GM18505 (cell line): ENCODE measurements around the gene ARID5A.

Experiments used
- ATAC-seq: cut with Tn5 transposase; IDR thresholded peaks from one replicate; pipeline ENCODE4 v1.9.1; 2021; ENCODE audit not compliant: unreplicated experiment
- POLR2A ChIP-seq: IDR thresholded peaks from 4 replicates; pipeline ENCODE4 v1.6.1; 2011; ENCODE audit warnings: borderline replicate concordance; ENCODE audit not compliant: insufficient read depth, insufficient read length; ENCODE audit errors: extremely low read depth

ARID5A gene

DNA sequence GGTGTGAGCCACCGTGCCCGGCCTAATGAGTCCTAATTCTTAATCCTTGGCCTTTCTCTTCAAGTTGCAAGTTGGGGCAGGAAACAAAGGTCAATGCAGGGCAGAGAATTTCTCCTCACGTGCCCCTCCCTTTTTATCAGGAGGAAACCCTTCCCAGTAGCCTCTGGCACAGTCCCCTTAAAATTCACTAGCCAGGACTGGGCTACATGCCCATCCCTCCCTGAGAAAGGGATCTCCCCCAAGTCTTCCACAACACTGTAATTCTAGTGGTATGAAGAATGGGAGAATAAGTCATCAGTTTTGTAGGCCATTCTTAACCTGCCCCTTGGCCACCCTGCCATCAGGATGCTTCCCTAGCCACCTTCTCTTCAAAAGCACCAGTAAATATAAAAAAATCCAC is 42.2 kb downstream of the ARID5A start:
- ATAC-seq: no peak
- TF ChIP-seq POLR2A: no peak

GRCh38 chr2:96579422-96579821 is 42.9 kb downstream of the ARID5A start:
- TF ChIP-seq POLR2A: no peak
- no peak for ATAC-seq

GRCh38 chr2:96580771-96581170 is 44.2 kb downstream of the ARID5A start:
- no peak for TF ChIP-seq POLR2A
- no peak for ATAC-seq

DNA sequence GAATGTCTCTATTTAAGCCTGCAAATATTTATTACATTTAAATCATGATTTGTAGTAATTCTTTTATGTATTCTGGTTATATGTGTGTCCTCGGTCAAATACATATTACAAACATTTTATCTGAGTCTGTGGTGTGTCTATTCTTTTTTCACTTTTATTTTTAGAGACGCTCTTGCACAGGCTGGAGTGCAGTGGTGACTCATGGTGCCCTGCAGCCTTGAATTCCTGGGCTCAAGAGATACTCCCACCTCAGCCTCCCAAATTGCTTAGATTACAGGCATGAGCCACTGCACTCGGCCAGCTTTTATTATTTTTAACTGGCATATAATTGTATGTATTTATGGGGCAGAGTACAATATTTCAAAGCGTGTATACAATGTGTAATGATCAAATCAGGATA is 47.5 kb downstream of the ARID5A start:
- TF ChIP-seq POLR2A: no peak
- no peak for ATAC-seq

GRCh38 chr2:96587843-96588242 is 51.3 kb downstream of the ARID5A start:
- ATAC-seq: no peak
- TF ChIP-seq POLR2A: no peak

GRCh38 chr2:96591054-96591453 is 54.5 kb downstream of the ARID5A start:
- ATAC-seq: no peak
- TF ChIP-seq POLR2A: no peak

DNA sequence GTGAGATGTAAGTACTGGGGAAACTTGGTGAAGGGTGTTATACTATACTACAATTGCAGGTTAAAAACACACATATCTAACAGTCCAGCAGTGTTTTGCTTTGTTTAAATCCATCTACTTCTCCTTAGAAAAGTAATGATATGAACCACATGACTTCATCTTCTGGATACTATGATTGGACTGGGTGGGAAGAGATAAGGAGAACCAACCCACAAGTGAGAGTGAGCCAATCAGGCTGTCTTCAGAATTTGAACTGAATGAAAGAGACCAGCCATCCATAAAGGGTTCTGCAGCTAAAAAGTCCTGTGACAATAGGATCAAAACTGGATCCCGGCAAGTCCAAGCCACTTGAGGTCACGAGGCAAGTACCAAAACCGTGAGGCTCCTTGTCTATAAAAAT is 54.9 kb downstream of the ARID5A start:
- no peak for TF ChIP-seq POLR2A
- ATAC-seq: no peak

DNA sequence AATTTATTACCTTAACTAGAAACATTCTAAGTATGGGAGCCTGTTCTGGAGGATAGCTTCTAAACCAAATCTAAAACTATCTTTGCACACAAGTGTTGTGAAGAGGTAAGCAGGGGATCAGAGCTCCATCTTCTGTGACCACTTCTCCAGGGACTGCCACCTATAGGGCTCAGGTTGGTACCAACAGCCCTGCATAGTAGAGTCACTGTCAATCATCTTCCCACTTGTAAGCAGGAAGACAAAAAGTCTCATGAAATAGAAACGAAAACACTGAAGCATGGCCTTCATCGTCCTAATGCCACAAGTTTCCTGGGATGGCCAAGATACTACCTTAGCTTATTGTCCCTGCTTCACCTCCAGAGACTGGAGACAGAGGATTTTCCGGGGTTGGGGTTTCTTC is 57.7 kb downstream of the ARID5A start:
- TF ChIP-seq POLR2A: no peak
- ATAC-seq: no peak

DNA sequence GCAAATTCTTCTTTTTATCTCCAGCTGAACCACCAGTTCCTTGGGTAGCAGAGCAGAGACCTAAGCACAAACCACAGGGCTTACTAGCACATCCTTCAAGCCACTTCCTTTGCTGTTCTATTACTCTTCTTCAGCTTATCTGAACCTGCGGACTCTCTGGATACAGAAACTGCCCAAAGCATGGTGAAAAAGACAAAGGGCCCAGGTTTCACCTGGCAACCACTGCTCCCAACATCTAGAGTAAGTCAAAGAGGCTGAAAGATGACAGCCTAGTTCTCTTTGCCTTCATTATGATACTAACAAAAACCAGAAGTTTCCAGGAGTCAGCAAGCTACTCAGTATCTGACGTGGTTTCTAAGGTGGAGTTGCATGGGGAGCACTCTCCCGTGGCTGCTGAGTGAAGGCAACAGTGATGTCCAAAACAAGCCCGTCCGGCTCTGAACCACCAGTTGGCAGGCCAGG is 58.2 kb downstream of the ARID5A start:
- no peak for ATAC-seq
- TF ChIP-seq POLR2A: no peak

DNA sequence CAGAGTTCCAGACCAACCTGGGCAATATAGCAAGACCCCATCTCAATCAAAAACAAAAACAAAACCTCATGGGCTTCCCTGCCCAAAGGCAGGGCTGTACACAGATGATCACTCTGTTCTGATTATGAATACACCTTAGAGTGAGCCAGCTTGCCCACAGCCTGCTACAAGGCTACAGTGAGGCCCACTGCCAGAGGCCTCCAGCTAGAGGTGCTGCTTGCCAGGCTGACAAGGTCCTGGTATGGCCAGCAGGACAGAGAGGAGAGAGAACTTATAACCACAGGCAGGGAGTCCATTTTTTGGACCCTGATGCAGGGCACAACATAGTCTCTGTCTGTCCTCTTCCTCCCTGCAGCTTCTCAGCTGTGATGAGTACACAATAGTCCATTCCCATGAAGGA is 60.0 kb downstream of the ARID5A start:
- TF ChIP-seq POLR2A: no peak
- ATAC-seq: no peak

DNA sequence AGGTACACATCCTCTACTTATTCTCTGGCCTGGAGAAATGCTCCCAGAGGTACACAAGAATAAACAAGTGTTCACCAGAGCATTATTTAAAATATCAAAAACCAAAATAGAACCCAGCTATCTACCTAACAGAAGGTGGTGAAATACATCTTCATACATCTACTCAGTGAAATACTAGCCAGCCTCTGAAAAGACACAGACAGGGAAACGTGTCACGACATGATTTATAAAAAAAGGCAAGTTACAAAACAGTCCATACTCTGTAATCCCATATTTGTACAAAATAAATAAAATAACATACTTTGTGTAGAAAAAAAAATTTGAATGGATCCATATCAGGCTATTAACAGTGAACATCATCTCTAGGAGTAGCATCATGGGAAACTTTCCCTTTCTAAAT is 63.4 kb downstream of the ARID5A start:
- TF ChIP-seq POLR2A: no peak
- ATAC-seq: no peak

GRCh38 chr2:96601382-96602292 is 65.1 kb downstream of the ARID5A start:
- no peak for TF ChIP-seq POLR2A
- ATAC-seq: no peak
